Muscle layer of duodenum (tissue), 2 donors: ENCODE results near the gene NUMB.

ENCODE experiments used
- H3K27ac ChIP-seq: one replicate; pipeline ENCODE4 v1.7.0; 2013; ENCODE audit warnings: mild to moderate bottlenecking, low read length
- H3K27me3 ChIP-seq: one replicate; pipeline ENCODE4 v1.7.0; 2013; ENCODE audit warnings: low read depth, mild to moderate bottlenecking, control low read depth, low read length
- H3K36me3 ChIP-seq, 2 donors: one replicate each; pipeline ENCODE4 v1.7.0; 2013; ENCODE audit warnings: low read length in 2 of 2, control low read depth in 1 of 2, mild to moderate bottlenecking in 1 of 2; ENCODE audit not compliant: insufficient read depth in 2 of 2, control insufficient read depth in 1 of 2
- H3K4me1 ChIP-seq, 2 donors: one replicate each; pipeline ENCODE4 v1.7.0; 2013; ENCODE audit warnings: low read length in 2 of 2, mild to moderate bottlenecking in 2 of 2, control low read depth in 1 of 2, moderate library complexity in 1 of 2; ENCODE audit not compliant: insufficient read depth in 2 of 2, control insufficient read depth in 1 of 2
- H3K4me3 ChIP-seq, 2 donors: one replicate each; pipeline ENCODE4 v1.7.0; 2013; ENCODE audit warnings: low read length in 2 of 2, low read depth in 1 of 2, mild to moderate bottlenecking in 1 of 2
- H3K9me3 ChIP-seq, 2 donors: one replicate each; pipeline ENCODE4 v1.7.0; 2013; ENCODE audit warnings: low read length in 2 of 2, control low read depth in 1 of 2, mild to moderate bottlenecking in 1 of 2; ENCODE audit not compliant: control insufficient read depth in 1 of 2
- donor health status: healthy.

The NUMB gene

GRCh38 chr14:73234586-73235394, 223.6 kb downstream of the NUMB start:
- H3K9me3 ChIP-seq: no peaks in the 10 kb centered on the region
- no peaks in the 10 kb centered on the region for H3K36me3 ChIP-seq
- peaks cover 16 to 39% of the 10 kb centered on the region in 2 donors for H3K4me1 ChIP-seq
- H3K27me3 ChIP-seq: peaks cover 3% of the 10 kb centered on the region
- no peak overlapping the region for H3K4me3 ChIP-seq
- H3K27ac ChIP-seq: no peak overlapping the region

GRCh38 chr14:73234029-73234428, 224.3 kb downstream of the NUMB start:
- H3K4me1 ChIP-seq: peaks cover 13 to 37% of the 10 kb centered on the region in 2 donors
- H3K36me3 ChIP-seq: no peaks in the 10 kb centered on the region
- H3K9me3 ChIP-seq: no peaks in the 10 kb centered on the region
- peaks cover 3% of the 10 kb centered on the region for H3K27me3 ChIP-seq
- no peak overlapping the region for H3K4me3 ChIP-seq
- no peak overlapping the region for H3K27ac ChIP-seq

GRCh38 chr14:73233564-73233963, 224.8 kb downstream of the NUMB start:
- H3K4me1 ChIP-seq: peaks cover 12 to 37% of the 10 kb centered on the region in 2 donors
- H3K9me3 ChIP-seq: no peaks in the 10 kb centered on the region
- no peak overlapping the region for H3K4me3 ChIP-seq
- H3K27ac ChIP-seq: no peak overlapping the region
- H3K36me3 ChIP-seq: no peaks in the 10 kb centered on the region
- H3K27me3 ChIP-seq: peaks cover 3% of the 10 kb centered on the region

GRCh38 chr14:73232984-73233383, 225.4 kb downstream of the NUMB start:
- Histone ChIP-seq H3K4me1 (peaks cover 10 to 37% of the 10 kb centered on the region in 2 donors), H3K27me3 (peaks cover 3% of the 10 kb centered on the region), H3K36me3 (no peaks in the 10 kb centered on the region), H3K9me3 (no peaks in the 10 kb centered on the region), H3K4me3 (no peak overlapping the region), H3K27ac (no peak overlapping the region)

GRCh38 chr14:73231981-73232851, 226.1 kb downstream of the NUMB start:
- no peaks in the 10 kb centered on the region for H3K9me3 ChIP-seq
- H3K27me3 ChIP-seq: peaks cover under 1% of the 10 kb centered on the region
- no peak overlapping the region for H3K27ac ChIP-seq
- H3K36me3 ChIP-seq: no peaks in the 10 kb centered on the region
- H3K4me3 ChIP-seq: no peak overlapping the region
- peaks cover 10 to 35% of the 10 kb centered on the region in 2 donors for H3K4me1 ChIP-seq

GRCh38 chr14:73230051-73230450, 228.3 kb downstream of the NUMB start:
- peaks cover 0 to 5% of the 10 kb centered on the region in 2 donors for H3K36me3 ChIP-seq
- no peak overlapping the region for H3K27ac ChIP-seq
- H3K27me3 ChIP-seq: no peaks in the 10 kb centered on the region
- peaks cover 10 to 23% of the 10 kb centered on the region in 2 donors for H3K4me1 ChIP-seq
- no peaks in the 10 kb centered on the region for H3K9me3 ChIP-seq
- H3K4me3 ChIP-seq: no peak overlapping the region

- no peak overlapping the region for H3K4me3 ChIP-seq
- no peak overlapping the region for H3K27ac ChIP-seq
- no peaks in the 10 kb centered on the region for H3K9me3 ChIP-seq
- H3K36me3 ChIP-seq: peaks cover 0 to 5% of the 10 kb centered on the region in 2 donors
- peaks cover 11 to 23% of the 10 kb centered on the region in 2 donors for H3K4me1 ChIP-seq
- no peaks in the 10 kb centered on the region for H3K27me3 ChIP-seq
Measured at GRCh38 chr14:73227812-73228781, 230.2 kb downstream of the NUMB start.

- H3K4me3 ChIP-seq: no peak overlapping the region
- peaks cover 9 to 20% of the 10 kb centered on the region in 2 donors for H3K36me3 ChIP-seq
- no peaks in the 10 kb centered on the region for H3K27me3 ChIP-seq
- H3K27ac ChIP-seq: no peak overlapping the region
- H3K4me1 ChIP-seq: peaks cover 9 to 18% of the 10 kb centered on the region in 2 donors
- no peaks in the 10 kb centered on the region for H3K9me3 ChIP-seq
Measured at GRCh38 chr14:73225496-73225895, 232.8 kb downstream of the NUMB start.
